Measurements from ENCODE around the gene TTL.

The TTL gene

GRCh38 chr2:112577756-112578155 lies 95.8 kb downstream of the TTL start:
- FAIRE-seq (no peak), DNase-seq (ENCODE audit: insufficient read length, low spot score) (peak; percentile 29)

- DNase-seq (ENCODE audit: insufficient read length, low spot score) (no peak), FAIRE-seq (no peak)
Observed at GRCh38 chr2:112579241-112579640, 97.3 kb downstream of the TTL start.

- FAIRE-seq (no peak), DNase-seq (ENCODE audit: insufficient read length, low spot score) (no peak)
Observed at GRCh38 chr2:112580084-112580483, 98.1 kb downstream of the TTL start.

- peak; percentile 42 for DNase-seq (ENCODE audit: insufficient read length, low spot score)
Observed at GRCh38 chr2:112582314-112582746, 100.4 kb downstream of the TTL start.

GRCh38 chr2:112583497-112584133 lies 101.7 kb downstream of the TTL start:
- FAIRE-seq (no peak), DNase-seq (ENCODE audit: insufficient read length, low spot score) (no peak)

More at GRCh38 chr2:112582314-112582746, 100.4 kb downstream of the TTL start:
- FAIRE-seq: no peak

GRCh38 chr2:112584134-112584890 lies 102.4 kb downstream of the TTL start, which contains the start of gene CHCHD5:
CHCHD5 (plus strand) TSS chr2:112584609; CDS start chr2:112584648, 39 bp downstream.
- peak; percentile 88 for DNase-seq (ENCODE audit: insufficient read length, low spot score)
- peak; percentile 74 for FAIRE-seq

- FAIRE-seq (no peak), DNase-seq (ENCODE audit: insufficient read length, low spot score) (no peak)
Observed at GRCh38 chr2:112584891-112585250, 102.9 kb downstream of the TTL start.

- DNase-seq (ENCODE audit: insufficient read length, low spot score) (no peak), FAIRE-seq (no peak)
Observed at GRCh38 chr2:112585400-112585799, 103.4 kb downstream of the TTL start.

- DNase-seq (ENCODE audit: insufficient read length, low spot score): no peak
- FAIRE-seq: no peak
Observed at GRCh38 chr2:112585873-112586464, 104.0 kb downstream of the TTL start.

- FAIRE-seq (no peak), DNase-seq (ENCODE audit: insufficient read length, low spot score) (no peak)
Observed at GRCh38 chr2:112588611-112589045, 106.7 kb downstream of the TTL start.
